ENCODE data around the gene ICAM1. TPM values are rescaled to one million over a fixed set of nuclear protein-coding genes. Genes with fewer than 3 reads are reported as not detected.

Gene ICAM1
- polyA plus RNA-seq, 1 donor (not counting 4 experiments of a cell fraction or from before 2014, with no cell fraction given): 0.30 TPM

GRCh38 chr19:10230861-10231611 lies 39.9 kb upstream of the ICAM1 start, which contains the start of gene S1PR2:
TSS of gene S1PR2 (minus strand) at chr19:10231331. CDS start at chr19:10224905, 6,426 bp downstream.
- no peaks in the 10 kb centered on the region for H3K27me3 ChIP-seq (ENCODE audit: control insufficient read depth, extremely low read depth, insufficient read depth, low read length)
- peak within 1 kb of the TSS; percentile 56 for H3K27ac ChIP-seq (ENCODE audit: control insufficient read depth, insufficient read depth, low read length)
- no peak for DNase-seq (ENCODE audit: low read depth, low spot score)
- H4K20me1 ChIP-seq (ENCODE audit: control insufficient read depth, extremely low read depth, insufficient read depth, low read length): no peaks in the 10 kb centered on the region
- H3K36me3 ChIP-seq (ENCODE audit: control insufficient read depth in 2 of 2, extremely low read depth in 1 of 2, insufficient read depth in 2 of 2, low read length in 2 of 2): no peaks in the 10 kb centered on the region
- FAIRE-seq: no peak
- H3K4me1 ChIP-seq (ENCODE audit: control insufficient read depth, extremely low read depth, insufficient read depth, low read length): no peaks in the 10 kb centered on the region
- dilution Hi-C loops (cut with MboI; ENCODE audit: extremely low pct_ligation_motif_present, low sequenced_read_pairs): no loop called here
- peak within 1 kb of the TSS; percentile 84 for H2AFZ ChIP-seq (ENCODE audit: control insufficient read depth, low read length)
- H3K4me3 ChIP-seq (ENCODE audit: control insufficient read depth in 2 of 3, extremely low read depth in 1 of 3, insufficient read depth in 2 of 3, low read depth in 1 of 3, low read length in 3 of 3): peak within 1 kb of the TSS; percentile 75 to 89 (median 85)
- H3K9ac ChIP-seq (ENCODE audit: control insufficient read depth, extremely low read depth, insufficient read depth, low read length): peak within 1 kb of the TSS; percentile 87
- H3K9me3 ChIP-seq (ENCODE audit: control insufficient read depth, low read depth, low read length): no peaks in the 10 kb centered on the region
- no peaks in the 10 kb centered on the region for H3K9me1 ChIP-seq (ENCODE audit: control insufficient read depth, extremely low read depth, insufficient read depth, low read length)
- TF ChIP-seq EZH2 (IDR thresholded peaks at IDR 0.05; ENCODE audit: low read length) (no peak), CTCF (optimal IDR thresholded peaks at IDR 0.05 in 1 of 3, IDR thresholded peaks at IDR 0.05 in 1 of 3, conservative IDR thresholded peaks at IDR 0.05 in 1 of 3; ENCODE audit: extremely low read depth in 1 of 3, insufficient read depth in 2 of 3, low read length in 3 of 3) (no peak)
- no peaks in the 10 kb centered on the region for H3K79me2 ChIP-seq (ENCODE audit: control insufficient read depth, insufficient read depth, low read length)
- peak within 1 kb of the TSS; percentile 90 for H3K4me2 ChIP-seq (ENCODE audit: control insufficient read depth, extremely low read depth, insufficient read depth, low read depth, low read length)

- Histone ChIP-seq H3K4me1 (ENCODE audit: control insufficient read depth, extremely low read depth, insufficient read depth, low read length) (no peaks in the 10 kb centered on the region), H3K4me2 (ENCODE audit: control insufficient read depth, extremely low read depth, insufficient read depth, low read depth, low read length) (peak overlapping the region; percentile 22), H3K27ac (ENCODE audit: control insufficient read depth, insufficient read depth, low read length) (peak overlapping the region; percentile 56), H3K36me3 (ENCODE audit: control insufficient read depth in 2 of 2, extremely low read depth in 1 of 2, insufficient read depth in 2 of 2, low read length in 2 of 2) (no peaks in the 10 kb centered on the region), H3K9ac (ENCODE audit: control insufficient read depth, extremely low read depth, insufficient read depth, low read length) (no peak overlapping the region), H3K27me3 (ENCODE audit: control insufficient read depth, extremely low read depth, insufficient read depth, low read length) (no peaks in the 10 kb centered on the region), H3K79me2 (ENCODE audit: control insufficient read depth, insufficient read depth, low read length) (no peaks in the 10 kb centered on the region), H3K9me1 (ENCODE audit: control insufficient read depth, extremely low read depth, insufficient read depth, low read length) (no peaks in the 10 kb centered on the region), H4K20me1 (ENCODE audit: control insufficient read depth, extremely low read depth, insufficient read depth, low read length) (no peaks in the 10 kb centered on the region), H2AFZ (ENCODE audit: control insufficient read depth, low read length) (no peak overlapping the region), H3K4me3 (ENCODE audit: control insufficient read depth in 2 of 3, extremely low read depth in 1 of 3, insufficient read depth in 2 of 3, low read depth in 1 of 3, low read length in 3 of 3) (peak overlapping the region in 2 of 3 experiments; percentile 85 to 89), H3K9me3 (ENCODE audit: control insufficient read depth, low read depth, low read length) (no peaks in the 10 kb centered on the region)
- no peak for TF ChIP-seq CTCF (optimal IDR thresholded peaks at IDR 0.05 in 1 of 3, IDR thresholded peaks at IDR 0.05 in 1 of 3, conservative IDR thresholded peaks at IDR 0.05 in 1 of 3; ENCODE audit: extremely low read depth in 1 of 3, insufficient read depth in 2 of 3, low read length in 3 of 3)
- TF ChIP-seq EZH2 (IDR thresholded peaks at IDR 0.05; ENCODE audit: low read length): no peak
- dilution Hi-C loops (cut with MboI; ENCODE audit: extremely low pct_ligation_motif_present, low sequenced_read_pairs): no loop called here
- no peak for FAIRE-seq
- DNase-seq (ENCODE audit: low read depth, low spot score): no peak
Measured at GRCh38 chr19:10231612-10232228, 39.2 kb upstream of the ICAM1 start.
